ENCODE measurements around the gene NMNAT2.

- TF ChIP-seq EGR1 (IDR thresholded peaks at IDR 0.05; ENCODE audit: low read depth), result no peak
- TF ChIP-seq MAX (IDR thresholded peaks at IDR 0.05), result no peak
- TF ChIP-seq CTCF (IDR thresholded peaks at IDR 0.05 in 2 of 3, conservative IDR thresholded peaks at IDR 0.05 in 1 of 3; ENCODE audit: borderline replicate concordance in 1 of 3, insufficient read depth in 1 of 3, low read depth in 2 of 3, low read length in 2 of 3), result no peak; a peak in 1 of 6 replicates
- TF ChIP-seq RAD21 (IDR thresholded peaks at IDR 0.05; ENCODE audit: low read depth), result no peak
- no peak for TF ChIP-seq SRF (IDR thresholded peaks at IDR 0.05; ENCODE audit: low read depth)
- no peak for TF ChIP-seq TCF7L2 (IDR thresholded peaks at IDR 0.05; ENCODE audit: borderline replicate concordance, extremely low read depth, insufficient read depth, insufficient read length)
- no peak for TF ChIP-seq POLR2A (IDR thresholded peaks at IDR 0.05; ENCODE audit: borderline replicate concordance, extremely low read depth, insufficient read depth, insufficient read length)
- TF ChIP-seq ZFX (IDR thresholded peaks at IDR 0.05), result no peak
- no peak for TF ChIP-seq CEBPB (IDR thresholded peaks at IDR 0.05; ENCODE audit: low read depth)
- TF ChIP-seq ZNF274 (IDR thresholded peaks at IDR 0.05; ENCODE audit: low read depth, low read length), result no peak
- TF ChIP-seq POLR2AphosphoS5 (IDR thresholded peaks at IDR 0.05; ENCODE audit: low read depth, low read length), result no peak
- no peak for TF ChIP-seq EZH2 (IDR thresholded peaks at IDR 0.05)
- no peak for TF ChIP-seq FOSL1 (IDR thresholded peaks at IDR 0.05; ENCODE audit: low read depth)
- TF ChIP-seq EZH2phosphoT487 (IDR thresholded peaks at IDR 0.05; ENCODE audit: borderline replicate concordance), result no peak
Measured at GRCh38 chr1:183228347-183229220, 189.6 kb downstream of the NMNAT2 start.

Measured in HCT116 (cell line).